Measurements from ENCODE around the gene SRRM3. TPM values are rescaled to one million over a fixed set of nuclear protein-coding genes. Genes with fewer than 3 reads are reported as not detected.
"Not testable (repeated sequence)": the region's sequence is repeated elsewhere in the genome, so short reads cannot be mapped to it uniquely, and the experiment has no call there.

The SRRM3 gene
- polyA plus RNA-seq, 1 donor = 5.8 TPM

DNA sequence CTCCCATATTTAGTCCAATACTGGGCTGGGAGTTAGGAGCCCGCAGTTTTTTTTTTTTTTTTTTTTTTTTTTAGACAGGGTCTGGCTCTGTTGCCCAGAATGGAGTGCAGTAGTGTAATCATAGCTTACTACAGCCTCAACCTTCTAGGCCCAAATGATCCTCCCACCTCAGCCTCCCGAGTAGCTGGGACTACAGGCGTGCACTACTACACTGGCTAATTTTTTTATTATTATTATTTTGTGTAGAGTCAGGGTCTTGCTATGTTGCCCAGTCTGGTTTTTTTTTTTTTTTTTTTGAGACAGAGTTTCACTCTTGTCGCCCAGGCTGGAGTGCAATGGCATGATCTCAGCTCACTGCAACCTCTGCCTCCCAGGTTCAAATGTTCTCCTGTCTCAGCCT lies 13.7 kb downstream of the SRRM3 start:
- not testable (repeated sequence) for H3K4me1 ChIP-seq (ENCODE audit: control insufficient read depth, insufficient read depth, low read length); DNase-seq; H3K4me3 ChIP-seq (ENCODE audit: low read length); H3K9me3 ChIP-seq (ENCODE audit: control insufficient read depth, low read depth, low read length); H3K27ac ChIP-seq (ENCODE audit: low read length); H3K36me3 ChIP-seq (ENCODE audit: control insufficient read depth, insufficient read depth, low read length)
- WGBS (ENCODE audit: insufficient coverage, low lambda C conversion rate) = no CpG with 5 or more reads among the region's 4 CpGs
- H3K27me3 ChIP-seq (ENCODE audit: control insufficient read depth, insufficient read depth, low read length) = peaks cover 26% of the 10 kb centered on the region

DNA sequence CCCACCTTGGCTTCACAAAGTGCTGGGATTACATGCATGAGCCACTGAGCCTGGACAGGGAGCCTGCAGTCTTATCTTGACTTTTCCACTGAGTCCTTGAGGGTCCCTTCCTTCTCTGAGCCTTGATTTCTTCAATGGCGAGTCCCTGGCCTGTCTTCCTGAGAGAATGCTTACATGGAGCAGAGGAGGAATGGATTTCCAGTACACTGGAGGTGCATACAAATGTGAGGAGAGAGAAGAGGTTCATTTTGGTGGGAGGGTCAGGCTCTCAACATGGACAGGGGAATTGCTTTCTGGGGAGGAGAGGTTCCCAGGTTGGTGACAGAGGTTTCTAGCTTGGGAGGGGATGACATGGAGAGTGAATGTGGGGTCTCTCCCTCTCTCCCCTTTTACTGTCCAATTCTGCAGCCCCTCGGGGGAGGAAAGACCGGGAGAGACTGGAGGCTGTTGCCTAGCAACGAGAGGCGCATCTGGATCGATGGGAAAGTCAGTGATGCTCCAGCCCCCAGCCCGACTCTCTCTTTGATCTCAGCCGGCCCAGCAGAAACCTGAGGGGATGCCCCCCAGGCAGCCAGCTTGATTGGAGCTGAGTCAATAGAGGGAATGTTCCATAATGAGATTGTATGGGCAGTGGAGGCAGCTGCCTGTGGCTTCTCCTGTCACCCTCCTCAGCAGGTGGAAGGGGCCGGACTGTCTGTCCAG lies 14.8 kb downstream of the SRRM3 start:
- no peaks in the 10 kb centered on the region for H3K4me1 ChIP-seq (ENCODE audit: control insufficient read depth, insufficient read depth, low read length)
- no peak overlapping the region for H3K4me3 ChIP-seq (ENCODE audit: low read length)
- H3K27ac ChIP-seq (ENCODE audit: low read length) = no peak overlapping the region
- WGBS (ENCODE audit: insufficient coverage, low lambda C conversion rate) = no CpG with 5 or more reads among the region's 9 CpGs
- H3K27me3 ChIP-seq (ENCODE audit: control insufficient read depth, insufficient read depth, low read length) = peaks cover 26% of the 10 kb centered on the region
- no peaks in the 10 kb centered on the region for H3K9me3 ChIP-seq (ENCODE audit: control insufficient read depth, low read depth, low read length)
- H3K36me3 ChIP-seq (ENCODE audit: control insufficient read depth, insufficient read depth, low read length) = no peaks in the 10 kb centered on the region
- DNase-seq = no peak

DNA sequence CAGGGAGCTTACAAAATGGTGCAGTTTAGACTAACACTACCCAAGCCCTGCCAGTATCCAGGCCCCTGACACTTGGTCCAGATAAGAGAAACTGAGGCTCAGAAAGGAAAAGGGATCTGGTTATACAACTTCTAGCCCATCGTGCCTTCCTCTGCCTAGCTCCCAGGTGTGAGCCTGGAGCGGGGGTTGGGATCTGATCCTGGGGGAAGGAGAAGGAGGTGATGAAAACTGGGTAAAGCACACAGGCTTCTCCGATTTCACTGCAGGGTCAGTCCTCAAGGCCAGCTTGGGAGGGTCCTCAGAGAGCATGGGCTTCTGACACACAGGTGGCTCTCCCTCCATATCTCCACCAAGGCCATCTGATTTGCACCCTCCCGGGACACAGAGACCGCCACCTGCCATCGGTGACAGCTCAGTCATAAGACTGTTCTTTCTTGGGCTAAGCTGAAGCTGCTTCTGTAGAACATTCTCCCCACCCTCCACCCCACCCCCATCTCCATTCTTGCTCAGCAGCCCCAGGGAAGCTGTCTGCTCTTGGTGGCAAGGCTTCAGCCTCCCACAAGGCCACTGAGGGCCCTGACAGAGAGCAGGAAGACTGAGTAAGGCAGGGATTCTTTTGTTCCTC lies 16.4 kb downstream of the SRRM3 start:
- WGBS (ENCODE audit: insufficient coverage, low lambda C conversion rate) = no CpG with 5 or more reads among the region's 6 CpGs
- H3K36me3 ChIP-seq (ENCODE audit: control insufficient read depth, insufficient read depth, low read length) = no peaks in the 10 kb centered on the region
- no peak overlapping the region for H3K27ac ChIP-seq (ENCODE audit: low read length)
- no peaks in the 10 kb centered on the region for H3K4me1 ChIP-seq (ENCODE audit: control insufficient read depth, insufficient read depth, low read length)
- H3K27me3 ChIP-seq (ENCODE audit: control insufficient read depth, insufficient read depth, low read length) = peaks cover 26% of the 10 kb centered on the region
- no peaks in the 10 kb centered on the region for H3K9me3 ChIP-seq (ENCODE audit: control insufficient read depth, low read depth, low read length)
- H3K4me3 ChIP-seq (ENCODE audit: low read length) = no peak overlapping the region
- DNase-seq = no peak

DNA sequence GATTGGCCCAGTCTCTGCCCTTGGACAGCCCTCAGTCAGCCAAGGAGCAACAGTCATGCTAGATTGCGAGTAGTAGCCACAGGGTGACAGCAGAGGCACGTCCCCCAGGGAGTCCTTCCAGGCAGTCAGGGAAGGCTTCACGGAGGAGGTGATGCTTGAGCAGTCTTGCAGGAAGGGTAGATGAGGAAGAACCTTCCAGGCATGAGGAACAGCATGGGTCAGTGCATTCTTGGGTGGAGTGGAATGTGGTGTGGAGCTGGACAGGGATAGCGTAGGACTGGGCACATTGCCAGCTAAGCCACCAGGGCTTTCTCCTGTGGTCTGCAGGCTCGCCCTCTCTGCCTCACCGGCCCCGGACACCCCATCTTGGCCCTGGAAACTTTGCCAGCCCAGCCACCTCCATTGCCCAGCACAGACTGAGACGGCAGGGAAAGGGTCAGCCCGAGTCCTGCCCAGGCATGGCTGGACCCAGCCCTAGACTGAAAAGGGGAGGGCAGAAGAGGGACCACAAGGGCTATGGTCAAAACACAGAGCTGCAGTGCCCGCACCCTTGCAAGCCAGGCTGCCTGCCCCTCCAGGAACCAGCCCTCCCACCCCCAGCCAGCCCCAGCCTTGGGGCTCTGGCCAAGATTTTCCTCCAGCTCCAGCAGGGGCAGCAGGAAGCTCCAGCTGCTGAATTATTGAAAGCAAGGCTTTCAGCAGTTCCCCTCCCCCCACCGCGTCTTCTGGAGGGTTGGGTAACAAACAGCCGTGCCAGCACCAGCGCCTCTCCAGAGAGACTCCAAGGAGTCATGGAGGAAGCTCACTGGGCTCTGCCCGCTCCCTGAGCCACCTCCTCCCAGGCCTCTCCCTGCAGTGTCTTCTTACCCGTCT lies 18.7 kb downstream of the SRRM3 start:
- H3K27ac ChIP-seq (ENCODE audit: low read length) = no peak overlapping the region
- no peak for DNase-seq
- no peaks in the 10 kb centered on the region for H3K4me1 ChIP-seq (ENCODE audit: control insufficient read depth, insufficient read depth, low read length)
- peaks cover 25% of the 10 kb centered on the region for H3K27me3 ChIP-seq (ENCODE audit: control insufficient read depth, insufficient read depth, low read length)
- no peak overlapping the region for H3K4me3 ChIP-seq (ENCODE audit: low read length)
- H3K9me3 ChIP-seq (ENCODE audit: control insufficient read depth, low read depth, low read length) = no peaks in the 10 kb centered on the region
- no CpG with 5 or more reads among the region's 16 CpGs for WGBS (ENCODE audit: insufficient coverage, low lambda C conversion rate)
- no peaks in the 10 kb centered on the region for H3K36me3 ChIP-seq (ENCODE audit: control insufficient read depth, insufficient read depth, low read length)

DNA sequence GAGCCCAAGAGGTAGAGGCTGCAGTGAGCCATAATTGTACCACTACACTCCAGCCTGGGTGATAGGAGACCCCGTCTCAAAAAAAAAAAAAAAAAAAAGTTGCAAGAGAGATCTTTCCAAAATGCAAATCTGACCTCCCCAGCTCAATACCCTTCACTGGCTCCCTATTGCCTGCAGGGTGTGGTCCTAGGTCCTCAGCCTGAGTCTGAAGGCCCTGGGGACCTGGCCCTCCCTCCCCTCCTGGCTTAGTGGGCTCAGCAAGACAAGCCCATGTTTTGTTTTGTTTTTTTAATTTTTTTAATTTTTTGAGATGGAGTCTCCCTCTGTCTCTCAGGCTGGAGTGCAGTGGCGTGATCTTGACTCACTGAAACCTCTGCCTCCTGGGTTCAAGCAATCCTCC lies 20.6 kb downstream of the SRRM3 start:
- no peaks in the 10 kb centered on the region for H3K9me3 ChIP-seq (ENCODE audit: control insufficient read depth, low read depth, low read length)
- no peaks in the 10 kb centered on the region for H3K36me3 ChIP-seq (ENCODE audit: control insufficient read depth, insufficient read depth, low read length)
- no peak overlapping the region for H3K4me3 ChIP-seq (ENCODE audit: low read length)
- H3K27me3 ChIP-seq (ENCODE audit: control insufficient read depth, insufficient read depth, low read length) = peaks cover 14% of the 10 kb centered on the region
- no CpG with 5 or more reads among the region's 2 CpGs for WGBS (ENCODE audit: insufficient coverage, low lambda C conversion rate)
- no peaks in the 10 kb centered on the region for H3K4me1 ChIP-seq (ENCODE audit: control insufficient read depth, insufficient read depth, low read length)
- no peak for DNase-seq
- no peak overlapping the region for H3K27ac ChIP-seq (ENCODE audit: low read length)

DNA sequence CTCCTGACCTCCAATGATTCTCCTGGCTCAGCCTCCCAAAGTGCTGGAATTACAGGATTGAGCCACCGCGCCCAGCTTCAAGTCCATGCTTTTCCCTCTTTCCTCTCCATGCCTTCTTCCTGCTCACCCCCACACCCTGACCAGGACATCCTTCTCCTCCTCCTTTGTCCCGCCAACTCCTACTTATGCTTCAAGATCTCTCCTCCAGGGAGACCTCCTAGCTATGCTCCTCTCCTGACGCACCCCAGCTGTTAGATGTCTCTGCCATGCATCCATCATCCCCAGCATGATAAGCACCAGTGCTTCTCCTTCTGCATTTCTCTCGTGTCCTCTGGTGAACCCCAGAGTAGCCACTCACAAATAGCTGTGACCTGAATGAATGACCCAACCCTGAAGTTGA lies 21.1 kb downstream of the SRRM3 start:
- Histone ChIP-seq H3K27ac (ENCODE audit: low read length) (no peak overlapping the region), H3K4me1 (ENCODE audit: control insufficient read depth, insufficient read depth, low read length) (no peaks in the 10 kb centered on the region), H3K4me3 (ENCODE audit: low read length) (no peak overlapping the region), H3K36me3 (ENCODE audit: control insufficient read depth, insufficient read depth, low read length) (no peaks in the 10 kb centered on the region), H3K27me3 (ENCODE audit: control insufficient read depth, insufficient read depth, low read length) (peaks cover 10% of the 10 kb centered on the region), H3K9me3 (ENCODE audit: control insufficient read depth, low read depth, low read length) (no peaks in the 10 kb centered on the region)
- WGBS (ENCODE audit: insufficient coverage, low lambda C conversion rate) = 89% methylated on average over 3 of the region's 5 CpGs
- DNase-seq = no peak

DNA sequence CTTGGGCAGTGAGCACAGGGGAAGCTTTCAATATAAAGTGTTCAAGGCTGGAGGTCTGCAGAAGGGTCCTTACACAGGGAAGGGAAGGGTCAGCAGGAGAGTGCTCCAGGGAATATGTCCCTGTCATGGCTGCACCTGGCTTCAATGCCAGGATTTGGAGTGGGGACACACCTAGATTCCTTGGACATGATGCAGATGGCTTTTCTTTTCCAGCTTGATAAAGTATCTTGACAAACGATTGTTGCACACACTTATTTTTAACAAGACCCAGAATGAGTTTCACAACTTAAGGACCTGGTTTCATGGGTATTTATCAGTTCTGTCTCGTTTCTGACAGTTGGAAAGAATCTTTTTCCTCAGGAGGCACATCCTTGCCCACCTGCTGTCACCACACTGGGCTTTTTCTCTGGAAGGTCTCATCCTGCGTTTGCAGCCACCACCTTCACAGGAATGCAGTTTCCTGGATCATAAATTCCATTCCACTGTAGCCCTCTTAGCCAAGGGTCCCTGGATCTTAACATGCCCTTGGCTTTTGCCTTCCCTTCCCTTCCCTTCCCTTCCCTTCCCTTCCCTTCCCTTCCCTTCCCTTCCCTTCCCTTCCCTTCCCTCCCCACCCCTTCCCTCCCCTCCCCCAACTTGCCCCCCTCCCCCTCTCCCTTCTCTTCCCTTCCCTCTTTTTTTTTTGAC lies 21.7 kb downstream of the SRRM3 start:
- Histone ChIP-seq H3K36me3 (ENCODE audit: control insufficient read depth, insufficient read depth, low read length) (no peaks in the 10 kb centered on the region), H3K9me3 (ENCODE audit: control insufficient read depth, low read depth, low read length) (no peaks in the 10 kb centered on the region), H3K4me1 (ENCODE audit: control insufficient read depth, insufficient read depth, low read length) (no peaks in the 10 kb centered on the region), H3K4me3 (ENCODE audit: low read length) (no peak overlapping the region), H3K27me3 (ENCODE audit: control insufficient read depth, insufficient read depth, low read length) (peaks cover 4% of the 10 kb centered on the region), H3K27ac (ENCODE audit: low read length) (no peak overlapping the region)
- 20% methylated on average over 1 of the region's 3 CpGs for WGBS (ENCODE audit: insufficient coverage, low lambda C conversion rate)
- no peak for DNase-seq

DNA sequence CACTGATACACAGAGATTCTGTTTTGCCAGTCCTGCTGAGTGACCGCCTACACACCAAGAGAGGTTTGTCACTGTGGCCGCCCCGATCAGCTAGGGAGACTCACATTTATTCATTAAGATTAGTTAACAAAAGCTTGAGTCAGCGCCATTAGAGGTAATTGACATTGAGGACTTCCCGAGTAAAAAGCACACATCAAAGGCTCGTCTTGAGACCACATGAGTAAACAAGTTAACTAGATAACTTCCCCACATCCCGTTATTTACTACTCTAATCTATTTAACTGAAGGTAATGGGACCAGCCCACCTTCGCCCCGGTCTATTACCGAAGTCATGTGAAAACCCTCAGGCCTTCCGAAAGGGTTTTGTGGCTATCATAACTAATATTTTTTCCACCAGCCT lies 23.0 kb downstream of the SRRM3 start:
- DNase-seq = no peak
- Histone ChIP-seq H3K36me3 (ENCODE audit: control insufficient read depth, insufficient read depth, low read length) (no peaks in the 10 kb centered on the region), H3K4me1 (ENCODE audit: control insufficient read depth, insufficient read depth, low read length) (no peaks in the 10 kb centered on the region), H3K27ac (ENCODE audit: low read length) (no peak overlapping the region), H3K4me3 (ENCODE audit: low read length) (no peak overlapping the region), H3K27me3 (ENCODE audit: control insufficient read depth, insufficient read depth, low read length) (peaks cover 4% of the 10 kb centered on the region), H3K9me3 (ENCODE audit: control insufficient read depth, low read depth, low read length) (no peaks in the 10 kb centered on the region)
- WGBS (ENCODE audit: insufficient coverage, low lambda C conversion rate) = no CpG with 5 or more reads among the region's 11 CpGs

DNA sequence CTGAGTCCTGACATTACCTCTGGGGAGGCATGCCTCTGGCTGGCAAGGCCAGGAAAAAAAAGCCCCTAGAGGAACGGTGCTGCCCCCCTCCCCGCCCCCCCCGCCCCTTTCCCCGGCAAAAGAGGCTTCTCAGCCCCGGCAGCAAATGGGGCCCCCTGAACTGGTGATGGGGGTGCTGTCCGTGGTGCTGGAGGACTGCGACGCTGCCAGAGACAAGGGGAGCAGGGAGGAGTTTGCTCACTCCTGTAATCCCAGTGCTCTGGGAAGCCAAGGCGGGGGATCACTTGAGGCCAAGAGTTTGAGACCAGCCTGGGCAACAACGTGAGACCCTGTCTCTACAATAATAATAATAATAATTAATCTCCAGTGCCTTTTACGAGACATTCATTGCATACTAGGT lies 23.7 kb downstream of the SRRM3 start:
- H3K27me3 ChIP-seq (ENCODE audit: control insufficient read depth, insufficient read depth, low read length) = peaks cover 4% of the 10 kb centered on the region

DNA sequence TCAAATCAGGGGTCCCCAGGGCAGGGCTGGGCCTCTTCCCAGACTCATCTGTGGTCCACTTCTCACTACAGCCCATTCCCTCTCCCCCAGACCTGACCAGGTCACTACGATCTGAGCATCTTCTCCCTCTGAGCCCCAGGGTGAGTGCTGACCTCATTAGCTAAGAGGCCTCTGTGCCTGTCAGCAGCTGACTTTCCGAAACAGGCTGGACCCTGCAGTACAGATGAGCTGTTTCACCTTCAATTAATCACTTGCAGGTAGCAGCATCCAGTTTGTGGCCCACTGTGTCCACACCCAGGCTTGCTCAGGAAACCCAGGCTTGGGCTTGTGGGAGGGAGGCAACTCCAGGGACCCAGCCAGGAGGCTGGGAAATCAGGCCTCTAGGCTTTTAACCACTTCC lies 24.3 kb downstream of the SRRM3 start:
- no peaks in the 10 kb centered on the region for H3K4me1 ChIP-seq (ENCODE audit: control insufficient read depth, insufficient read depth, low read length)
- peaks cover 4% of the 10 kb centered on the region for H3K27me3 ChIP-seq (ENCODE audit: control insufficient read depth, insufficient read depth, low read length)
- no peak for DNase-seq
- H3K9me3 ChIP-seq (ENCODE audit: control insufficient read depth, low read depth, low read length) = no peaks in the 10 kb centered on the region
- H3K36me3 ChIP-seq (ENCODE audit: control insufficient read depth, insufficient read depth, low read length) = no peaks in the 10 kb centered on the region
- WGBS (ENCODE audit: insufficient coverage, low lambda C conversion rate) = no CpG with 5 or more reads among the region's 2 CpGs
- no peak overlapping the region for H3K27ac ChIP-seq (ENCODE audit: low read length)
- H3K4me3 ChIP-seq (ENCODE audit: low read length) = no peak overlapping the region

More for the DNA sequence above, 23.7 kb downstream of the SRRM3 start:
- Histone ChIP-seq H3K4me3 (ENCODE audit: low read length) (no peak overlapping the region), H3K27ac (ENCODE audit: low read length) (no peak overlapping the region), H3K36me3 (ENCODE audit: control insufficient read depth, insufficient read depth, low read length) (no peaks in the 10 kb centered on the region), H3K4me1 (ENCODE audit: control insufficient read depth, insufficient read depth, low read length) (no peaks in the 10 kb centered on the region), H3K9me3 (ENCODE audit: control insufficient read depth, low read depth, low read length) (no peaks in the 10 kb centered on the region)
- peak in 1 of 2 donors; percentile 11 for DNase-seq
- WGBS (ENCODE audit: insufficient coverage, low lambda C conversion rate) = 100% methylated on average over 1 of the region's 11 CpGs
